Trophoblast cell (in vitro differentiated cells and primary cell): Measurements from ENCODE around the gene TSPAN5. TPM values are rescaled to one million over a fixed set of nuclear protein-coding genes. Genes with fewer than 3 reads are reported as not detected.
A peak's percentile ranks its signal among the peaks of the same experiment; 100 is the strongest.
"Not testable (repeated sequence)": the region's sequence is repeated elsewhere in the genome, so short reads cannot be mapped to it uniquely, and the experiment has no call there.

Experiments used
- DNase-seq, 2 donors: peaks; one replicate each; pipeline ENCODE4 v3.0.0-alpha.2; 2016
- H2AFZ ChIP-seq: 2 replicates; pipeline ENCODE4 v1.6.1; 2013; ENCODE audit warnings: low read length, moderate library complexity, mild to moderate bottlenecking; ENCODE audit not compliant: insufficient read depth, poor library complexity
- H2AK5ac ChIP-seq: 2 replicates; pipeline ENCODE4 v1.6.1; 2013; ENCODE audit warnings: mild to moderate bottlenecking, low read length
- H2BK120ac ChIP-seq: 2 replicates; pipeline ENCODE4 v1.6.1; 2013; ENCODE audit warnings: low read length, mild to moderate bottlenecking, moderate library complexity; ENCODE audit not compliant: insufficient read depth, poor library complexity
- H2BK12ac ChIP-seq: 2 replicates; pipeline ENCODE4 v1.6.1; 2013; ENCODE audit warnings: mild to moderate bottlenecking, low read length, moderate library complexity
- H2BK5ac ChIP-seq: 2 replicates; pipeline ENCODE4 v1.6.1; 2013; ENCODE audit warnings: low read length, low read depth, moderate library complexity, mild to moderate bottlenecking; ENCODE audit not compliant: poor library complexity
- H3K14ac ChIP-seq: 2 replicates; pipeline ENCODE4 v1.6.1; 2013; ENCODE audit warnings: mild to moderate bottlenecking, low read length
- H3K18ac ChIP-seq: 2 replicates; pipeline ENCODE4 v1.6.1; 2013; ENCODE audit warnings: mild to moderate bottlenecking, low read length
- H3K23ac ChIP-seq: 2 replicates; pipeline ENCODE4 v1.6.1; 2013; ENCODE audit warnings: low read length
- H3K27ac ChIP-seq: 2 replicates; pipeline ENCODE4 v1.5.1; 2013; ENCODE audit warnings: low read depth, mild to moderate bottlenecking, inconsistent platforms, low read length, moderate library complexity
- H3K27me3 ChIP-seq: 2 replicates; pipeline ENCODE4 v1.6.1; 2013; ENCODE audit warnings: inconsistent platforms, mild to moderate bottlenecking, low read length, moderate library complexity; ENCODE audit not compliant: insufficient read depth
- H3K36me3 ChIP-seq, 2 experiments: 1 replicate in 1 of 2; 2 replicates in 1 of 2; pipeline ENCODE4 v1.6.1; 2013; ENCODE audit warnings: low read length in 2 of 2, mild to moderate bottlenecking in 2 of 2, moderate library complexity in 1 of 2; ENCODE audit not compliant: insufficient read depth in 2 of 2, control insufficient read depth in 1 of 2
- H3K4ac ChIP-seq: 2 replicates; pipeline ENCODE4 v1.6.1; 2013; ENCODE audit warnings: low read depth, mild to moderate bottlenecking, low read length, moderate library complexity
- H3K4me1 ChIP-seq, 2 experiments: 1 replicate in 1 of 2; 2 replicates in 1 of 2; pipeline ENCODE4 v1.6.1; 2013; ENCODE audit warnings: low read length in 2 of 2, mild to moderate bottlenecking in 2 of 2, moderate library complexity in 1 of 2; ENCODE audit not compliant: insufficient read depth in 2 of 2, control insufficient read depth in 1 of 2
- H3K4me2 ChIP-seq: 2 replicates; pipeline ENCODE4 v1.6.1; 2013; ENCODE audit warnings: inconsistent platforms, mild to moderate bottlenecking, low read length, moderate library complexity
- H3K4me3 ChIP-seq: 2 replicates; pipeline ENCODE4 v1.5.1; 2013; ENCODE audit warnings: mild to moderate bottlenecking, low read depth, low read length, inconsistent platforms
- H3K79me1 ChIP-seq: one replicate; pipeline ENCODE4 v1.6.1; 2013; ENCODE audit warnings: low read length
- H3K79me2 ChIP-seq: 2 replicates; pipeline ENCODE4 v1.6.1; 2013; ENCODE audit warnings: low read length, mild to moderate bottlenecking; ENCODE audit not compliant: control insufficient read depth, insufficient read depth, poor library complexity
- H3K9ac ChIP-seq: 2 replicates; pipeline ENCODE4 v1.6.1; 2013; ENCODE audit warnings: mild to moderate bottlenecking, low read length
- H3K9me3 ChIP-seq: 2 replicates; pipeline ENCODE4 v1.6.1; 2013; ENCODE audit warnings: low read depth, mild to moderate bottlenecking, control low read depth, inconsistent platforms, low read length; ENCODE audit not compliant: insufficient read depth
- H4K12ac ChIP-seq: 2 replicates; pipeline ENCODE4 v1.6.1; 2013; ENCODE audit warnings: low read depth, mild to moderate bottlenecking, low read length, moderate library complexity
- H4K8ac ChIP-seq: 2 replicates; pipeline ENCODE4 v1.6.1; 2013; ENCODE audit warnings: low read depth, mild to moderate bottlenecking, low read length, moderate library complexity
- H4K91ac ChIP-seq: one replicate; pipeline ENCODE4 v1.6.1; 2013; ENCODE audit warnings: low read depth, mild to moderate bottlenecking, low read length, moderate library complexity
- WGBS: extraction: QIAGEN DNeasy Blood & Tissue Kit; methylation state at CpG from one replicate; pipeline ENCODE4 v1.1.7; 2013; ENCODE audit warnings: missing lambda C conversion rate; ENCODE audit not compliant: insufficient read length, insufficient coverage; ENCODE audit errors: extremely low coverage; 5-methylcytosine and 5-hydroxymethylcytosine counted together
- polyA plus RNA-seq: library from polyadenylated mRNA; stranded (reverse); fragments of 200-250 nt; gene quantifications from 2 replicates; pipeline ENCODE4 v1.2.3, GENCODE V29; 2013

Gene TSPAN5
- 9.9 and 10.3 TPM in 2 replicates for polyA plus RNA-seq

GRCh38 chr4:98658287-98659105, at the start of gene TSPAN5:
TSPAN5 (minus strand) TSS chr4:98658611.
- H3K18ac ChIP-seq, result peak within 1 kb of the TSS; percentile 10
- H3K4me3 ChIP-seq, result peak within 1 kb of the TSS; percentile 87
- peak within 1 kb of the TSS; percentile 36 for H2BK5ac ChIP-seq
- peaks cover 4% of the 10 kb centered on the region for H3K79me2 ChIP-seq
- peak within 1 kb of the TSS; percentile 96 for H2AFZ ChIP-seq
- H3K27me3 ChIP-seq, result no peaks in the 10 kb centered on the region
- peak within 1 kb of the TSS; percentile 39 for H4K8ac ChIP-seq
- no peak within 1 kb of the TSS for H2AK5ac ChIP-seq
- peak; percentile 57 to 85 for DNase-seq
- peak within 1 kb of the TSS; percentile 4 for H2BK12ac ChIP-seq
- no peak within 1 kb of the TSS for H3K4ac ChIP-seq
- H3K9me3 ChIP-seq, result no peaks in the 10 kb centered on the region
- H3K79me1 ChIP-seq, result peaks cover 9% of the 10 kb centered on the region
- no peaks in the 10 kb centered on the region for H3K36me3 ChIP-seq
- no CpG with 5 or more reads among the region's 113 CpGs for WGBS
- peak within 1 kb of the TSS; percentile 7 for H2BK120ac ChIP-seq
- H3K9ac ChIP-seq, result peak within 1 kb of the TSS; percentile 82
- H3K23ac ChIP-seq, result no peak within 1 kb of the TSS
- no peak within 1 kb of the TSS for H3K27ac ChIP-seq
- peaks cover 0 to 13% of the 10 kb centered on the region in 2 experiments for H3K4me1 ChIP-seq
- peak within 1 kb of the TSS; percentile 0 for H4K12ac ChIP-seq
- peak within 1 kb of the TSS; percentile 98 for H3K4me2 ChIP-seq
- H3K14ac ChIP-seq, result peak within 1 kb of the TSS; percentile 62
- peak within 1 kb of the TSS; percentile 50 for H4K91ac ChIP-seq

GRCh38 chr4:98706935-98707334, 48.5 kb upstream of the TSPAN5 start:
- Histone ChIP-seq H3K4me3 (no peak overlapping the region), H3K18ac (no peak overlapping the region), H3K27me3 (no peaks in the 10 kb centered on the region), H3K9me3 (peaks cover 5% of the 10 kb centered on the region), H3K4me1 (peaks cover 0 to 2% of the 10 kb centered on the region in 2 experiments), H2AFZ (no peak overlapping the region), H2AK5ac (no peak overlapping the region), H3K14ac (no peak overlapping the region), H4K8ac (no peak overlapping the region), H3K27ac (no peak overlapping the region), H3K36me3 (no peaks in the 10 kb centered on the region), H2BK120ac (no peak overlapping the region), H3K9ac (no peak overlapping the region), H2BK12ac (no peak overlapping the region), H2BK5ac (no peak overlapping the region), H3K4me2 (no peak overlapping the region), H3K4ac (no peak overlapping the region), H3K79me1 (no peaks in the 10 kb centered on the region), H3K23ac (no peak overlapping the region), H4K91ac (no peak overlapping the region), H4K12ac (no peak overlapping the region), H3K79me2 (no peaks in the 10 kb centered on the region)
- no CpG with 5 or more reads among the region's 1 CpG for WGBS
- no peak for DNase-seq

- Histone ChIP-seq H4K8ac (no peak overlapping the region), H2AK5ac (no peak overlapping the region), H3K4me3 (no peak overlapping the region), H3K36me3 (no peaks in the 10 kb centered on the region), H3K9me3 (peaks cover 5% of the 10 kb centered on the region), H3K9ac (no peak overlapping the region), H2BK5ac (no peak overlapping the region), H4K91ac (no peak overlapping the region), H3K79me1 (no peaks in the 10 kb centered on the region), H3K4ac (no peak overlapping the region), H2AFZ (no peak overlapping the region), H3K18ac (no peak overlapping the region), H3K4me2 (no peak overlapping the region), H3K27ac (no peak overlapping the region), H4K12ac (no peak overlapping the region), H3K27me3 (no peaks in the 10 kb centered on the region), H2BK120ac (no peak overlapping the region), H2BK12ac (no peak overlapping the region), H3K23ac (no peak overlapping the region), H3K79me2 (no peaks in the 10 kb centered on the region), H3K4me1 (peaks cover 0 to 2% of the 10 kb centered on the region in 2 experiments), H3K14ac (no peak overlapping the region)
- WGBS, result no CpG with 5 or more reads among the region's 4 CpGs
- DNase-seq, result no peak
Measured at GRCh38 chr4:98706200-98706813, 47.9 kb upstream of the TSPAN5 start.

GRCh38 chr4:98705586-98705985, 47.2 kb upstream of the TSPAN5 start:
- H3K9ac ChIP-seq, H3K23ac ChIP-seq, H4K91ac ChIP-seq, H2BK5ac ChIP-seq, H3K36me3 ChIP-seq, H2BK120ac ChIP-seq, H3K14ac ChIP-seq, H3K27me3 ChIP-seq, H3K9me3 ChIP-seq, H4K8ac ChIP-seq, H3K18ac ChIP-seq, H3K27ac ChIP-seq, H2AFZ ChIP-seq, H3K4me3 ChIP-seq, H3K4me2 ChIP-seq, H4K12ac ChIP-seq, H3K4me1 ChIP-seq, H2AK5ac ChIP-seq, H3K4ac ChIP-seq, H2BK12ac ChIP-seq, H3K79me2 ChIP-seq, H3K79me1 ChIP-seq, DNase-seq: not testable (repeated sequence)
- no CpG with 5 or more reads among the region's 3 CpGs for WGBS
